GM19438 (cell line): Measurements from ENCODE around the gene CHML.
A peak's percentile ranks its signal among the peaks of the same experiment; 100 is the strongest.

Experiments used
- ATAC-seq: cut with Tn5 transposase; IDR thresholded peaks from one replicate; pipeline ENCODE4 v1.9.1; 2021; ENCODE audit warnings: low read depth; ENCODE audit not compliant: unreplicated experiment

CHML gene

DNA sequence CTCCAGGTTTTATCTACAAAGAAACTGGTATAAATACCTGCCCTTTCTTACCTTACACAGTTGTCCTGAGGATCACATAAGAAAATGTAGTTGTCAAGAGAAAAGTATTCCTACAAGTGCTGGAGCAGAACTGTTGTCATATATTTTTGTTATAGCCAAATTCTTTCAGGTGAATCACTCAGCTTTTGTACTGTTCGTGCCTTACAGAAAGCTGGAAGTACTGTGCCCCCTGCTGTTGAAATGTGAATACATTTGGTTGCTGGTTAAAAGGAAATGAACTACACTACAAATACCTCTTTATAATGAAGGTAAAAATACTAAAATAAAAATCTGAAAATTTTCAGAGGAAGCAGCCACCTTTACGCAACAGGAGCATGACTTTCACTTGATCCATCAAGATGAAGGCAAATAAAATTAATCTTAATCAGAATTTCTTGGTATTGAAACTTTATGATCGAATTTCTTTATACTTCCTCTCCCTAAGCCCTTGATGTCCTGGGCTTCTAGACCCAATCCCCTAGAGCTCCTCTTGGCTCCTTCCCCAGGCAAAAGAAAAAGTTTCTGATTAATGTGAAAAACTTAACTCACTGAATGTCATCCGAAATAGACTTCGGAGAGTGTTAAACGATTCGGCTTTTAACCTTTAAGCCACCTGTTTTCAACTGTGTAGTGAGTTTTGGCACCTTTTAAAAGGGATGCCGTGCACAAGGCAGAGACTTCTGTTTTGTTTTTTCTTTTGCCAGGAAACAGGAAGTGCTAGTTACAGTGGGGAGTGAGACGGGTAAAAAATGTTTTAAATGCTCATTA lies 12.5 kb downstream of the CHML start:
- peak; percentile 66 for ATAC-seq

DNA sequence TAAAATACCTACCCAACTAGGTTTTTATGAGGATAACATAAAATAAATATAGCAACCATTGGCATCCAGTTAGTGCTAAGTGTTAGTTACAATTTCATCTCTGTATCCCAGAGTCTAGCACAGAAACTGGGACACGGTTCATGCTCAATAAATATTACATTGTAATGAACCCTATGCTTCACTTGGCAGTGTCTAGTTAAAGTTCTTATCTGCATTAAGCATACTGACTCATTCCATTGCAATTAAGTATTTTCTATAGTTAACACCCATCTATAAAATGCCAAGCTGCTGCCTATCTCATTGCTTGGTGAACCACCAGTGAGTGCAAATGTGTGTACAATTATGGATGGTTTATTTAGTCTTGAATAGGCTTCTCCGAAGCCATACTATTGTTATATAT lies 15.2 kb downstream of the CHML start:
- no peak for ATAC-seq

- no peak for ATAC-seq
These were observed 17.5 kb downstream of the CHML start for GRCh38 chr1:241622669-241623068.

DNA sequence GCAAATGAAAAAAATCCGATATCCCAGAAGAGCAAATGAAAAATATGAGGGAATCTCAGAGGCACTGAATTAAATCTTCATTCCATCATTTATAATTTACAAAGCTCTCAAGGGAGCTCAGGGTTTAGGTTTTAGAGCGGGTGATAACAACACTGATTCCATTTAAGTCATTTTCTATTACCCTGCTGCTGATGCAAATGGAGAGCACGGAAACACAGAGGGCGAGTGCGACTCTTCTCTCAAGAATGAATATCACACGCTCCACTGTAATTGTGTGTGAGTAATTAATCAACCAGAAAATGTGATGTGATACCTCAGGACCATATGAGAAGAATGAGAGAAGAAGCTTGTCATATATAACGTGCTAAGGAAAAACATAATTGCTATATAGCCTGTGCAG lies 22.7 kb downstream of the CHML start:
- no peak for ATAC-seq

DNA sequence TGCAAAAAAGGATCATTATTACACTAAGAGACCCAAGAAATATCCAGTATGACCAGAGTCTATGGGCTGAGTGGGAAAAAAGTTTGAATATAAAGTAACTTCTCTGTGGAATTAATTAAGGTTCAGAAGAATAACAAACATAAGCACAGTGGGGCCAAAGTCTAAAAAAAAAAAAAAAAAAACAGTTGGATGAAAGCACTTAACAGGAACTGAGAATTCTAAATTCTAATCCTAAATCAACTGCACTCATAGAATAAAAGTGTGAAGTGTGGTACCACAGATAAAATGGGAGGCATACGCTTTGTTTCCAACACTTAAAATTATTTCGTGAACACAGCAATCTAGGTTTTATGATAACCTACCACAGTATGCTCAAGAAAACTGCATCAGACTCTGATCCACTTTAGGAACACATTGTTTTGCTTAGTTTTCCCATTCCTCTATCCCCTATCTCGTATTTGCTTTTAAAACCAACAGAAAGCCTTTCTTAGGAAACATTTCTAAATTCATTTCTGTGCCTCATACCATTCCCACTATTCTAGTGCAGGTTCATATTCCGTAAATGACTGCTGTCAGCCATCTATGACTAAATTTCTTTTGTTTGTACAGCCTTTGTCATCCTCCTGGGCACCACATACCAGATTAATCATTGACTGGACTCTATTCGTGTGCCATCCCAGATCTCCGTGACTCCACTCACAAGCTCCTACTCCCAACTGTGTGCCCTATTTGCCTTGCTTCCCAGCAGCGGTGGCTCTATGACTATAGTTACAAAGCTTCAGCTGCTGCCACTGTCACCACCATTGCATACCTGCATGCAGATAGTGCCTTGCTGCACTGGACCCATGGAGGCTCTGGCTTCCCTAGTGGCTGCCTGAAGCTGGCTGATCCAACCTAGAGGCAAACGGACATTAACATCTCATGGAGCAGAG lies 24.9 kb downstream of the CHML start:
- no peak for ATAC-seq

GRCh38 chr1:241614572-241614971 lies 25.6 kb downstream of the CHML start:
- ATAC-seq, result no peak

GRCh38 chr1:241614144-241614543 lies 26.0 kb downstream of the CHML start:
- no peak for ATAC-seq

DNA sequence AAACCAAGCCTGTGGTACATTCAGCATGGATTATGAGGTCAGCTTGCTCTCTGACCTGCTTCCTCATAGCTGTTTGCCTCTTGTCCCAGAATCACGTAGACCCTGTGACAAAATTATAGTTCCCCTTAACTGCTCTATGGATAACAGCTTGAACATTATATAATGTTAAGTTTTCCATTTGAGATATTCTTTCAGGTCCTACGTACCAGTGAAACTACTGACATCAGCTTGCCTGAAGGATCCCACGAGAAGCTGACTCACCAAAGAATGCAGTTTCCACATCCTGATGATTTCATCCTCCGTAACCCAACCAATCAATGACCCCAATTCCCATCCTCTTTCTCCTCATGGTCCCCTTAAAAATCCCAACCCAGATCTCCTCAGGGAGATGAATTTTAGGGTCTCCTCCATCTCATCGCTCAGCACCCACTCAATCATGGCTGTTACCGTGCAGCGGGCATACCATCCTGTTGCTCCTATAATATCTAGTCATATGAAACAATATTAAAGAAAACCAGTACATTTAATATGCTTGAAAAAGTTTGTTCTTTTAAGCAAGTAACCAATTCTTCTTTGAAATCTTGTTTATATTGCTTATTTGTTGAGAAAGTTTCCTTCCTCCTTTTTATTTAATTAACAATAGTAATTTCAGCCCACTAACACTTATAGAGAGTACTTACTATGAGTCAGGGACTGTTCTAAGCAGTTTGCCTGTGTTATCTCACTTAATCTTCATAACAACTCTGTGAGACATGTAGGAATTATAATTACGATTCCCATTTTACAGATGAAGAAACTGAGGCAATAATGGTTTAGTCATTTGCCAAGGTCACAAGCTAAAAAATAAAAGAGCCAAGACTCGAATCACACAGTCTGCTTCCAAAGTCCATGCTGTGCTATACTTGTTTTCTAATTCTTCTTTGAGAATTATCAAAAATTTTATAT lies 27.4 kb downstream of the CHML start:
- ATAC-seq, result no peak

DNA sequence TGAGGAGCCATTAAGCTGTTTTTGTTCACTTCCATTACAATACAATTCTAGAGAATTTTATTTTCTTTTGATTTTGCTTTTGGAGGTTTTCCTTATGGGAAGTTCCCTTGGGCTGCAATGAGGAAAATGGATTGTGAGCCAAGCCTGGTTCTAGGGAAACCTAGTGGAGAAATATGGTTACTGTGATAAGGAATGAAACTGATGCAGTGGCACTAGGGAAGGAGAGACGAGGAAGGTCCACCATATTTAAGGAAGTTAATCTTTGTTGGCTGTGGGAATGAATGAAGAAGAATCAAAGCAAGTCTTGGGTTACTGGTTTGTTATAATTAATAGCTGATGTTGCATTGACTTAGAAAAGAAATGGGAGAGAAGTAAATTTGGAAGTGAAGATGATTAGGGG lies 28.4 kb downstream of the CHML start:
- ATAC-seq, result no peak

- ATAC-seq, result peak; percentile 92
These were observed 29.1 kb downstream of the CHML start for GRCh38 chr1:241611063-241611462.

DNA sequence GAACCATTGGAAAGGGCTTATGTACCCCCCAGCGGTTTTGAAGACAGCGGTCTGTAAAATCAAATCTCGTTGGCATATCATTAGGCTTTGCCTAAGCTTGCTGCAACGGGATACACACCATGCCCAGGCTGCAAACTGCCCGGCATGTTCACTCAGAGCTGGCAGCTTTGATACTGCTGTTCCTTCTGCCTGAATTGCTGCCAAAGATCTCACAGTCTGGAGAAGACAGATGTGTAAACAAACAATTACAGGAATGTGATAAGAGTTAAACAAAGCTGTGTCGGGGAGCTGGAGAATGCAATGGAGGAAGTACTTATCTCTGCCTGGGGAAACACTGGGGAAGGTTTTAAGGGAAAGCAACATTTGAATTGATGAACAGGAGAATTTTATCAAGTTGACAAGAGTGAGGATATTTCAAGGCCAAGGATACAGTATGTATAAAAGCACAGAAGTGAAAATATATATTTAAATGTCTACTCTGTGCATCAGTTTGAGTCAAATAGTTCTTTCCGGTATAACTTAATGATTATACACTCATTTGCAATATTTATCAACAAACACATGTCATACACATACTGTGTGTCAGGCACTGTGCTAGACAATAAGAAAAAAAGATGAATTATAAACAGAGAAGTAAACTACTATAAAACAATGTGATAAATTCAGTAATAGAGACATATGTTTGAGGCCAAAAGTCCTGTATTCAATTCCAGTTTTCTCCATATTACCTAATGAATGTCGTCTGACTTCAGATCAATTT lies 29.9 kb downstream of the CHML start:
- no peak for ATAC-seq

GRCh38 chr1:241608379-241609033 lies 31.7 kb downstream of the CHML start:
- ATAC-seq, result no peak

DNA sequence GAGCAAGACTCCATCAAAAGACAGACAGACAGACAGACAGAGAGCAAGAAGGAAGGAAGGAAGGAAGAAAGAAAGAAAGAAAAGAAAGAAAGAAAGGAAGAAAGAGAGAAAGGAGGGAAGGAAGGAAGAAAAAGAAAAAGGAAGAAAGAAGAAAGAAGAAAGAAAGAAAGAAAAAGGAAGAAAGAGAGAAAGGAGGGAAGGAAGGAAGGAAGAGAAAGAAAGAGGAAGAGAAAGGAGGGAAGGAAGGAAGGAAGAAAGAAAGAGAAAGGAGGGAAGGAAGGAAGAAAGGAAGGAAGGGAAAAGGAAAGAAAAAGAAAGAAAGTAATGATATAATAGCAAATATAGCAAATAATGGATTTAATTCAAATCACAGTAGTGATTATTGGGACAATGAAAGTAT lies 32.7 kb downstream of the CHML start:
- ATAC-seq, result no peak

GRCh38 chr1:241606544-241606943 lies 33.6 kb downstream of the CHML start:
- no peak for ATAC-seq

GRCh38 chr1:241605146-241605805 lies 34.9 kb downstream of the CHML start:
- ATAC-seq, result no peak

GRCh38 chr1:241603731-241604245 lies 36.4 kb downstream of the CHML start:
- ATAC-seq, result no peak

GRCh38 chr1:241600496-241600901 lies 39.7 kb downstream of the CHML start:
- peak; percentile 61 for ATAC-seq

DNA sequence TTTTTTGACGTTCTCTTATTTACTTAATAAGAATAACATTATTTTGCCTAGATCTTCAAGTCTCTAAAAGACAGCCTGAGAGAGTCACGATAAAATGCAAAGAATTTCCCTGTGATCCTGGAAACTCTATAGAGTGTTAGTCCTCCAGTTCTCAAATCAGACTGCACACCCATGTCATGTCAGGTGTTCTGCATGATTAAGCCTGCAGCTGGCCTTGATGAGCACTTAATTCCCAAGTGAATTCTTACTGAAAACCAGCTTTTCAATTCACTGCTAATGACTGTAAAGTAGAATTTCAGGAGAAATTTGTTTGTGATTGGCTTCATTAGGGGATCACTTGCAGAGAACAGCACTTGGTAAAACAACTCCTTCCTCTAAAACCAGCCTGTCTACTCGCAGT lies 41.9 kb downstream of the CHML start:
- no peak for ATAC-seq

DNA sequence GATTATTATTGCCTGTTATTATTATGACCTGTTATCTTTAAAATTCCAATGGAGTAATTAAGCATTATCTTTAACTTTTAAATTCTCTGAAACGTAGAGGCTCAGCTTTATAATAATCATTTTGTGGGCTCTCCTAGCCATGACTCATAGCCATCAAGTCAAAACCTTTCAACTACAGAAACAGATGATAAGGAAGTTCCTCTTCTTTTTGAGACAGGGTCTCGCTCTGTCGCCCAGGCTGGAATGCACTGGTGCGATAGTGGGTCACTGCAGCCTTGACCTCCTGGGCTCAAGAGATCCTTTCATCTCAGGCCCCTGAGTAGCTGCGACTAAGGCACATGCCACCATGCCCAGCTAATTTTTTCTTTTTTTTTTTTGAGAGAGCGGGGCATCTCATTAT lies 43.5 kb downstream of the CHML start:
- ATAC-seq, result no peak
